Thyroid gland (tissue), 4 donors: ENCODE data around the gene LNPEP.

Experiments used
- POLR2A ChIP-seq, 2 donors: fragments of 450-650 bp; IDR thresholded peaks; one replicate each; pipeline ENCODE4 v1.6.1; 2017; ENCODE audit warnings: antibody characterized with exemption in 2 of 2, mild to moderate bottlenecking in 2 of 2, moderate library complexity in 1 of 2
- TF ChIP-seq, protein P1 (sequence below), 6 experiments: fragments of 200-600 bp in 3 of 6; fragments of 450-650 bp in 3 of 6; sonication (generic) in 3 of 6; IDR thresholded peaks; one replicate each; pipeline ENCODE4 v1.5.1; 2016 to 2019; ENCODE audit warnings: antibody characterized with exemption in 6 of 6, mild to moderate bottlenecking in 2 of 6, inconsistent platforms in 1 of 6, moderate library complexity in 1 of 6

- TF ChIP-seq, protein P1, sequence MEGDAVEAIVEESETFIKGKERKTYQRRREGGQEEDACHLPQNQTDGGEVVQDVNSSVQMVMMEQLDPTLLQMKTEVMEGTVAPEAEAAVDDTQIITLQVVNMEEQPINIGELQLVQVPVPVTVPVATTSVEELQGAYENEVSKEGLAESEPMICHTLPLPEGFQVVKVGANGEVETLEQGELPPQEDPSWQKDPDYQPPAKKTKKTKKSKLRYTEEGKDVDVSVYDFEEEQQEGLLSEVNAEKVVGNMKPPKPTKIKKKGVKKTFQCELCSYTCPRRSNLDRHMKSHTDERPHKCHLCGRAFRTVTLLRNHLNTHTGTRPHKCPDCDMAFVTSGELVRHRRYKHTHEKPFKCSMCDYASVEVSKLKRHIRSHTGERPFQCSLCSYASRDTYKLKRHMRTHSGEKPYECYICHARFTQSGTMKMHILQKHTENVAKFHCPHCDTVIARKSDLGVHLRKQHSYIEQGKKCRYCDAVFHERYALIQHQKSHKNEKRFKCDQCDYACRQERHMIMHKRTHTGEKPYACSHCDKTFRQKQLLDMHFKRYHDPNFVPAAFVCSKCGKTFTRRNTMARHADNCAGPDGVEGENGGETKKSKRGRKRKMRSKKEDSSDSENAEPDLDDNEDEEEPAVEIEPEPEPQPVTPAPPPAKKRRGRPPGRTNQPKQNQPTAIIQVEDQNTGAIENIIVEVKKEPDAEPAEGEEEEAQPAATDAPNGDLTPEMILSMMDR (IDR thresholded peaks at IDR 0.05): no peak
- no peak for TF ChIP-seq POLR2A (IDR thresholded peaks at IDR 0.05)
These were observed 22.6 kb upstream of the LNPEP start for GRCh38 chr5:96913233-96913632.
